Kidney capillary endothelial cell (primary cell): ENCODE data around the gene PDYN.

Source experiments
- DNase-seq: peaks from one replicate; pipeline ENCODE4 v3.0.0-alpha.2; 2018; ENCODE audit warnings: low spot score

Gene PDYN

DNA sequence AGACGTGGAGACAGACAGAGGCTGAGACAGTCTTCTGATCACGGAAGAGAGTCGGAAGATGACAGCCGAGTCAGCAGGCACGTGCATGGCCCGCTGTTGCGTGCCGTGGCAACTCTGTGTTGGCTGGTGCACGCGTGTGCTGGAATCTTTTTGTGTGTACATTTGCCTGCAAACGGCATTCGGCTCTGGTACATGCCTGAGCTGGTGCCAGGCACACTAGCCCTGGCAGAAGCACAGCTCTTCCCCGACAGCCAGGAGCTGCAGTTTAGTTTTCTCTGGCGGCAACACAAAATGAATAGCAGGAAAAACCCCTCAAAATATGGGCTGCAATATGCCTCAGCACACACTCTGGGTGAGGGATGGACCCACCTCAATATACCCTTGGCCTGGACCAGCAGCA is 769 bp upstream of the PDYN start:
- no peak for DNase-seq

GRCh38 chr20:1992359-1993110 is 1.3 kb downstream of the PDYN start:
- DNase-seq, result no peak

GRCh38 chr20:1987826-1988225 is 6.0 kb downstream of the PDYN start:
- no peak for DNase-seq

- no peak for DNase-seq
These were observed 10.6 kb downstream of the PDYN start for GRCh38 chr20:1983301-1983700.

DNA sequence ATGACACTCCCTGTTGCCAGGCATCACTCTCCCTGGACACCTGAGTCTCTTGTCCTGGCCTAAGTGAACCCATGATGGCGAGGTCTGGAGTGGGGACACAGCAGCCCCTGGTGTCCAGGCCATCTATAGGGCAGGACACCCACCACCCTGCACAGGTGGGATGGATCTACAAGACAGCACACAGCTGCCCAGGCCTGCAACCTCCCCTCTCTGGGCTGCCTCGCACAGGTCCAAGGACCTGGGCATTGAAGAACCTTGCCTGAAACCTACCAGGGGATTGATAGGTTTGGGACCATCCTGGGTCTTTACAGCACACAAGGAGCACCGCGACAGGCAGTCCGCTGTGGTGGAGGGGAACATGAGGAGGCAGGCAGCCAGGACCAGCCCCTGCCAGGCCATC is 11.2 kb downstream of the PDYN start:
- DNase-seq, result no peak

DNA sequence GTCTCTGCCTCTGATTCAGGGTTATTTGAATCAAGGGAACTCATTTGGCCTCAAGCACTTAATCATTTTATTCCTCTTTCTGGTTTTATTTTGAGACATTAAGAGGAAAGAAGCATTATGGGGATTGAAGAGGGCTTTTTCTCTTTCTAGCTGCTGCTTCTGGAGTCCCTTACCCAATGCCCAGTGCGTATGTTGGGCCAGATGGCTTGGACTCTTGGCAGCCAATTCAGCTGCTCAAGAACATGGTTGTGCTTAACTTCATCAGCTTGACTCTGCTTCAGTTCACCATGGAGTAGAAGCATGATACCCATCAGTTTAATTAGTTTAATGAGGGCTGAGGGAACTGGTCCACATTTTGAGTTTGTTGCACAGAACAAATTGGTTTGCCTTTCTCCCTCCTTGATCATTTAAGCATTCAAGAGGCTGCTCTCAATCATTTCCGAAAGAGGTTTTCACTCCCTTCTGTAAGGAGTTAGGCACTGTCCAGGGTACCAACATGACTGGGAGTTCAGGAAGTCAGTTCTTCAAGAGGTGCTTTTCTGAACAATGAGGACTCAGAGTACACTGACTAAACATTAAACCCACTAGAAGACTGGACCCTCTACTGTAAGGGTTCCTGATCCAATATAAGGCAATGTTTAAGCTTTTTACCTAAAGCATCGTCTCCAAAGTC is 14.6 kb downstream of the PDYN start:
- no peak for DNase-seq

DNA sequence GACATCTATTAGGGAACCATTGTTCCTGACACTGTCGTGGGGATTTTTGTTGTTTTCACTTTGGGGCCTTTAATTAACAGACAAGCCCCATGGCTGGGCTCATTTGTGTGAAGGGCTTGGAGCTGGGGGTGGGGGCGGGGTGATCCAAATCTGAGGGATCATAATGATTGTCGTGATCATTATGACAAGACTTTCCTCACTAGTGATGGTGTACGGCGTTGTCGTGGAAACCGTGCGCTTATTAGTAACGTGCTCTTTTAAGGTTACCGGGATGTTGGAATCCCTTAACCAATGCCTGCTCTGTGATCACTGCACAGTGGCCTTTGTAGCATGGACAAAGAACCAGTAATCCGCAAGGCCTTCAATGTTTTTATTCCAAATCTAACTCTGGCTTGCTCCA is 18.6 kb downstream of the PDYN start:
- DNase-seq, result no peak

DNA sequence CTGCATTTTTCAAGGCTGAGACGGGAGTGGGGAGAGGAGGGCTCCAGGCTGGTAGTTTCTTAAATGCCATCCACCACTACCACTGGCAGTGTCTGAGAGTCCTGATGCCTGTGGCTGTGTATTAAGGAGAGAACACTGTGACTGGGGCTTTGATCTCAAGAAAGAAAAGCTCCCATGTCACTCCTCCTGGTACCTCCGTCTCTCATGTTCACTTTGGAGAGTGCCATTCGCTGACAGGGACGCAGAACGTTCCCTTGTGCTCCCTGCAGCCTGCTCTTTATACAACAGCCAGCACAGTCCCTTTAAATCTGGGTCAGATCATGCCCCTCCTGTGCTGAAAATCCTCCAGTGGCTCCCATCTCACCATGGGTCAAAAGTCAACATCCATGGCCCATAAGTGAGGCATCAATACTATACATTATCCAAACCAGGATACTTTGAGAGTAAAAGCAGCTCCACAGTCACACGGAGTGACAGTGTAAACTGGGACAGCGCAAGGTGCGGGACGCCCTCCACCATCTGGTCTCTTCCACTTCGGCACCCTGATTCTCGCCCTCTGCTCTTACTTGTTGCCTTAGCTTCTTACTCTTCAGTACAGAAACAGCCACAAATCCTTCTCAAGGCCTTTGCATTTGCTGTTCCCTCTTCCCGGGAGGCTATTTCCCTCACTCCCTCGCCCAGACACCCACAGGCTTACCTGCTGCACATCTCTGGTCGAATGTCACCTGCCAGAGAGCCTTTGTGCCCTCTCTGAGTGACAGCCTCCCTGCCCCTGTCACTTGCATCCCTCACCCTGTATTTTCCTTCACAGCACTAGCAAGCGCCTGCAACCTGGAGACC is 20.0 kb downstream of the PDYN start:
- DNase-seq, result no peak

- no peak for DNase-seq
These were observed 21.8 kb downstream of the PDYN start for GRCh38 chr20:1971893-1972586.

DNA sequence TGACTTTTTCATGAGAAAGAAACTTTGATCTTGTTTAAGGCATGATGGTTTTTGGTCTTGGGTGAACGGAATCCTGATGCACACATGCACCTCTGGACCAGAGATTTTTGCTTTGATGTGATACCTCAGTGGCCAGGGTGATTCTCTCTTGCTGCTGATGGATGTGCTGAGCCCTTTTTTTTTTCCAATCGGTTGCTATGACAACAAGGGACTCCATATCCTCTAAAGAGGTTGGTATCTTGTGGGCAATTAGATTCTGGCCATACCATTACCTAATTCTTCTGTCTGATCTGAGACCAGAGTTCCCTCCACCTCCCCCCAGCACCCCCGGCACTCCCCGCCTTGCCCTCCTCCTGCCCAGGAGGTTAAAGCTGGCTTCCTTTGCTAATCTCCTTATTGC is 24.9 kb downstream of the PDYN start:
- no peak for DNase-seq

DNA sequence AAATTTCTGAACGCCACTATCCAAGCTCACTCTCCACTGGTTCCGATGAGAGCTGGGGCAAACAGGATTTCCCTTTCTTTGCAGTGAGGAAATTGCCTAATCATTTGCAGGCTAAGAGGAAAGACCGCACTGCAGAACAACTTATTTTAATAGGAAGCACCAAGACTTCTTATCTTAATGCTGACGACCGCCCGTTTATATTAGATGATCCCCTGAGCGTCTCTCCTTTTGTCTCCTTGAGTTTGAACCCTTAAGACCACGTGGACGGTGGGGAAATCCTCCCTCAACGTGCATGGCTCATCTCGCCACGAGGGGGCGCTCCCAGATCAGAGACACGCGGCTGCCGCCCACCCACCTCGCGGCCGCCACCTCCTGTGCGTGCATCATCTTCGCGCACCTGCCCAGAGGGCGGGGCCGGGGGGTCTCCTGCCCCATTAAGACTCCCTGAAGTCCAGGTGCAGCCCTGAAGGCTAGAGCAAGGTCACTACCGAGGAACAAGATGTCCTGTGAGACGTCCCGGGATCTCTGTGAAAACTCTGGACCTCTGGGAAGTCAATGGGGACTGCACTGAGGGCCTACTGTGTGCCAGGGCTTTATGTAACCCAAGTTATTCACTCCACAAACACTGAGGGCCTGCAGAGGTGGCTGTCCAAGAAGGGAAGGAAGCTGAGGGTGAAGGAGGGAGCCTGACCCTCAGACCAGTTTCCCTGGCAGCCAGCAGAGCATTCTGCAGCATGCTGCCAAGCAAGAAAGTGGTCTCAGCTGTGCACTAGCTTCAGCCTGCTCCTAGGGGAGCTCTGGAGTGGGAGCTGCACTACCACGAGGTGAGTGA is 28.1 kb downstream of the PDYN start:
- DNase-seq, result peak; percentile 39

GRCh38 chr20:1964659-1965405 is 29.0 kb downstream of the PDYN start:
- DNase-seq, result no peak

DNA sequence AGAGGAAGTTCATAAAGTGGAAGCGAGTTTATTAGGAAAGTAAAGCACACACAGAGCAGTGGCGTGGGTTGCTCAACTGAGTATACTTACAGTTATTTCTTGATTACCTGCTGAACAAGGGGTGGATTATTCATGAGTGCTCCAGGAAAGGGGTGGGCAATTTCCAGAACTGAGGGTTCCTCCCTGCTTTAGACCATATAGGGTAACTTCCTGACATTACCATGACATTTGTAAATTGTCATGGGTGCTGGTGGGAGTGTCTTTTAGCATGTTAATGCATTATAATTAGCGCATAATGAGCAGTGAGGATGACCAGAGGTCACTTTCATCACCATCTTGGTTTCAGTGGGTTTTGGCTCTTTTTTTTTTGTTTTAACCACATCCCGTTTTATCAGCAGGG is 29.8 kb downstream of the PDYN start:
- no peak for DNase-seq

GRCh38 chr20:1961374-1961773 is 32.5 kb downstream of the PDYN start:
- no peak for DNase-seq

GRCh38 chr20:1959156-1959555 is 34.7 kb downstream of the PDYN start:
- DNase-seq, result no peak

DNA sequence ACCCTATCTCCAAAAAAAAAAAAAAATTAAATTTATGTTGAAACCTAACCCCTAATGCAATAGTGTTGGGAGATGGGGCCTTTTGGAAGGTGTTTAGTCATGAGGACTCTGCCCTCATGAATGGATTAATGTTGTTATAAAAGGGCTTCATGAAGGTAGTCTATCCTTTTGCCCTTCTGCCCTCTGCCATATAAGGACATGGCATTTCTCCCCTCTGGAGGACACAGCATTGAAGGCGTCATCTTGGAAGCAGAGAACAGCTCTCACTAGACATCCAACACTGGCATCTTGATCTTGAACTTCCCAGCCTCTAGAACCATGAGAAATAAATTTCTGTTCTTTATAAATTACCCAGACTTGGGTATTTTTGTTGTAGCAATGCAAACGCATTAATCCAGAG is 35.4 kb downstream of the PDYN start:
- no peak for DNase-seq

DNA sequence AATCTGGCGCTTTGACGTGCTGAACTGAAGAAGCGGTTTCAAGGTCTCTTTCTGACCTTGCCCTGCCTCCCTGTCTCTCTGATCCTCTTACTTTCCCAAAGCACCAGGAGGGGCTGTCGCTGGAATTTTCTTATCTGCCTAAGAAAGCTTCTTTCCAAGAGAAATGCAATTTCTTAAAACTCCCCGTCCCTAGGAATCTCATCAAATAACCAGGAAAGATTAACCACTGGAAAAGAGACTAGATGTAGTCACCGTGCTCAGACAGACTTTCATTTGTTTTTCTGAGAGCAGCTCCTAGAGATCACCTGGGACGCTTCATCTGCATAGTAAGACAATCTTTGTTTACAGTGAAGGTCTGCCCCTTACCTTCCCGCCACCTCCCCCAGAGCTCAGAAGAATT is 38.6 kb downstream of the PDYN start:
- no peak for DNase-seq

- DNase-seq, result no peak
These were observed 40.2 kb downstream of the PDYN start for GRCh38 chr20:1953621-1954020.

DNA sequence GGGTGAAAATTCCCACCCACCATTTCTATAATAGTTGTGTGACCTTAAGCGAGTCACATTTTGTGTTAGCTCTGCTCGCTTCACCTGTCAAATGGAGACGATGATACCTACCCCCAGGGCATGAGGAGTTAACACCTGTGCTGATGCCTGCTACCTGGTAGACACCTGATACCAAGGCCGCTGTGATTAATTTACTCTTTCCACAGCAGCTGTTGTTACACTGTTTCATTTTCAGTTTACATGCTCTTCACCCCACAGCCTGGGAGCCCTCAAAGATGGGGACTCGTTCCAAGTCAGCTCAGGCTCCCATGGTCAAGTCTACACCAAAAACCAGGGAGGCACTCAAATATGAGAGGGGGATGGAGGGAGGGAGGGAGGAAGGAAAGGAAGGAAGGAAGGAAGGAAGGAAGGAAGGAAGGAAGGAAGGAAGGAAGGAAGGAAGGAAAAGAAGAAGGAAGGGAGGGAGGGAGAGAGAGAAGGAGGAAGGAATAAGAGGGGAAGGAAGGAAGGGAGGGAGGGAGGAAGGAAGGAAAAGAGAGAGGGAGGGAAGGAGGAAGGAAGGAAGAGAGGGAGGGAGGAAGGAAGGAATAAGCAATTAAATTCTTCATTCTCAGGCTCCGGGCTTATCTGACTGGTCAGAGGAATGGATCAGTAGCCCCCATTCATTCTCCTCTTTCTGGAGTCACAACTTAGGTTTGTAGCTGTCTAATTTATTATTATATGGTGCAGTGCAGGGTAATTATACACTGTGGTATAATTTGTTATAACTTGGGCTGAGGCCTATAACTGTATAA is 40.9 kb downstream of the PDYN start:
- no peak for DNase-seq
